Effector memory CD4-positive, alpha-beta T cell (primary cell): Measurements from ENCODE around the gene CTNNA2.
"Not testable (repeated sequence)": the region's sequence is repeated elsewhere in the genome, so short reads cannot be mapped to it uniquely, and the experiment has no call there.

Experiments
- DNase-seq, 3 donors: peaks; one replicate each; pipeline ENCODE4 v3.0.0-alpha.2; 2020
- H3K27ac ChIP-seq: 2 replicates; pipeline ENCODE4 v1.7.0; 2013; ENCODE audit warnings: mild to moderate bottlenecking, low read length, moderate library complexity; ENCODE audit not compliant: insufficient read depth, poor library complexity, severe bottlenecking
- H3K27me3 ChIP-seq: replicated peaks from 2 replicates; pipeline ENCODE4 v1.7.0; 2013; ENCODE audit warnings: mild to moderate bottlenecking, low read length; ENCODE audit not compliant: insufficient read depth, control insufficient read depth, poor library complexity, severe bottlenecking
- H3K36me3 ChIP-seq: 2 replicates; pipeline ENCODE4 v1.7.0; 2013; ENCODE audit warnings: mild to moderate bottlenecking, low read length, moderate library complexity; ENCODE audit not compliant: control insufficient read depth, insufficient read depth
- H3K4me1 ChIP-seq: 2 replicates; pipeline ENCODE4 v1.7.0; 2013; ENCODE audit warnings: low read length, mild to moderate bottlenecking; ENCODE audit not compliant: control insufficient read depth, insufficient read depth, poor library complexity, severe bottlenecking
- H3K4me3 ChIP-seq: 2 replicates; pipeline ENCODE4 v1.7.0; 2013; ENCODE audit warnings: low read length, low read depth, mild to moderate bottlenecking; ENCODE audit not compliant: insufficient read depth, poor library complexity, severe bottlenecking
- H3K9me3 ChIP-seq: 2 replicates; pipeline ENCODE4 v1.7.0; 2013; ENCODE audit warnings: mild to moderate bottlenecking, low read length, moderate library complexity; ENCODE audit not compliant: control insufficient read depth

CTNNA2 gene

DNA sequence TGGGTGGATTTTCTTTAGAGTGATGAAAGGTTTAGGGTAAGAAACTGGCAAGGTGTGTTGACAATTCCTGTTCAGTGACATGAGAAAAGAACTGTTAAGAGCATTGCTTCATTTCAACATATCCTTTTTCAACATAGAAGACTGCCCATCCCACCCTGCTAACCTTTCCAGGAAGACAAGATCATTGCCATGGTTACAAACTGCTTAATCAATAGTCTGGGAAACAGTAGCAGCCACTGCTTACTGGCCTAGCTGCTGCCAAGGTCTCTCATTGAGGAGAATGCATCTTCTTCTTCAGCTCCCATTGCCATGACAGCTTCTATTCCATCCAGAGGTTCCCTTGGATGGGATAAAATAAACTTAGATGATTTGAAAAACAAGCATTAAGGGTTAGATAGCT lies 579.6 kb downstream of the CTNNA2 start:
- Histone ChIP-seq H3K9me3 (no peaks in the 10 kb centered on the region), H3K27me3 (no peaks in the 10 kb centered on the region), H3K4me1 (no peaks in the 10 kb centered on the region), H3K27ac (no peak overlapping the region), H3K4me3 (no peak overlapping the region), H3K36me3 (no peaks in the 10 kb centered on the region)
- no peak for DNase-seq

DNA sequence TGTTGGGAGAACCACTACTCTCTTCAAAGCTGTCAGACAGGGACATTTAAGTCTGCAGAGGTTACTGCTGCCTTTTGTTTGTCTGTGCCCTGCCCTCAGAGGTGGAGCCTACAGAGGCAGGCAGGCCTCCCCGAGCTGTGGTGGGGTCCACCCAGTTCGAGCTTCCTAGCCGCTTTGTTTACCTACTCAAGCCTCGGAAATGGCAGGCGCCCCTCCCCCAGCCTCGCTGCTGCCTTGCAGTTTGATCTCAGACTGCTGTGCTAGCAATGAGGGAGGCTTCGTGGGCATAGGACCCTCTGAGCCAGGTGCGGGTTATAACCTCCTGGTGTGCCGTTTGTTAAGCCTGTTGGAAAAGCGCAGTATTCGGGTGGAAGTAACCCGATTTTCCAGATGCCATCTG lies 585.7 kb downstream of the CTNNA2 start:
- H3K4me1 ChIP-seq, H3K36me3 ChIP-seq, H3K27ac ChIP-seq, DNase-seq, H3K27me3 ChIP-seq, H3K4me3 ChIP-seq, H3K9me3 ChIP-seq: not testable (repeated sequence)

DNA sequence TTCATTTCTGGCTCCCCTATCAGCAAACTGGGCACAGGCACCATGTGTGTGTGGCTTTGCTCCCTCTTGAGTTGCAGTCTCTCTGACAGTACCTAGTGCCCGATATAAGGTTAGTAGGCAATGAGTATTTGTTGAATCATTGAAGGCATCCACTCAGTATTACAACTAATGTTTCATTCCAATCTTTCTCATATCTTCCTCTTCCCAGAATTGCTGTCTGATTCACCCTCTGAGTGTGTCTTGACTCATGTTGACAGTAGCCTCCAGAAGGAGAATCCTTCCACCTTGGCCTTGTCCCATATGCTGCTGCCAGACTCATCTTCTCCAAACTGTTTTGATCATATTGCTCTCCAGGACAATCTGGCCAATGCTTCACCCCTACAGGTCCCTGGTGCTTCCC lies 589.2 kb downstream of the CTNNA2 start:
- H3K27me3 ChIP-seq = no peaks in the 10 kb centered on the region
- DNase-seq = no peak
- no peak overlapping the region for H3K27ac ChIP-seq
- H3K4me1 ChIP-seq = no peaks in the 10 kb centered on the region
- no peaks in the 10 kb centered on the region for H3K36me3 ChIP-seq
- no peaks in the 10 kb centered on the region for H3K9me3 ChIP-seq
- no peak overlapping the region for H3K4me3 ChIP-seq

DNA sequence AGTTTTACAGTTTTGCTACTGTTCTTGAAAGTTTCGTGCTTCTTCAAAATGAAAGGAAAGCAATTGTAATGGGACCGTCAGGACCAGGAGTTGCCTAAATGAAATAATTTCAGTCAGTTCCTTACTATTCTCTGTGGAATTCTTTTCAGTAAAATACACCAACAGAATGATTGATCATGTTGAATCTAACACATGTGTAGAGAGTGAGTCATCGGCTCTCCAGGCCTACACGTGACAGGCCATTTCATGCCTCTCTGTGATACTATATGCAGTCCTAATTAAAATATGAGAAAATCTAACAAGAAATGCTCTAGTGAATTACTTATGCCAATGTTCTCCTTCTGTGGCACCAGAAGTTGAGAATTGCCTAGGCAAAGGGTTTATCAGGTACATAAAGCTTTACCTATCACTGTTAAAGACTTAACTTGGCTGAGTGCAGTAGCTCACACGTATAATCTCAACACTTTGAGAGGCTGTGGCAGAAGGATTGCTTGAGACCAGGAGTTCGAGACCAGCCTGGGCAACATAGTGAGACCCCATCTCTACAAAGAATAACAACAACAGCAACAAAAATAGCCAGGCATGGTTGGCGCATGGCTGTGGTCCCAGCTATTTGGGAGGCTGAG lies 592.3 kb downstream of the CTNNA2 start:
- Histone ChIP-seq H3K27ac (no peak overlapping the region), H3K9me3 (no peaks in the 10 kb centered on the region), H3K4me3 (no peak overlapping the region), H3K4me1 (no peaks in the 10 kb centered on the region), H3K27me3 (no peaks in the 10 kb centered on the region), H3K36me3 (no peaks in the 10 kb centered on the region)
- no peak for DNase-seq

GRCh38 chr2:80111185-80111584 lies 598.3 kb downstream of the CTNNA2 start:
- Histone ChIP-seq H3K4me3 (no peak overlapping the region), H3K27me3 (no peaks in the 10 kb centered on the region), H3K4me1 (no peaks in the 10 kb centered on the region), H3K36me3 (no peaks in the 10 kb centered on the region), H3K27ac (no peak overlapping the region), H3K9me3 (no peaks in the 10 kb centered on the region)
- no peak for DNase-seq

GRCh38 chr2:80112790-80113189 lies 599.9 kb downstream of the CTNNA2 start:
- H3K4me1 ChIP-seq = no peaks in the 10 kb centered on the region
- DNase-seq = no peak

DNA sequence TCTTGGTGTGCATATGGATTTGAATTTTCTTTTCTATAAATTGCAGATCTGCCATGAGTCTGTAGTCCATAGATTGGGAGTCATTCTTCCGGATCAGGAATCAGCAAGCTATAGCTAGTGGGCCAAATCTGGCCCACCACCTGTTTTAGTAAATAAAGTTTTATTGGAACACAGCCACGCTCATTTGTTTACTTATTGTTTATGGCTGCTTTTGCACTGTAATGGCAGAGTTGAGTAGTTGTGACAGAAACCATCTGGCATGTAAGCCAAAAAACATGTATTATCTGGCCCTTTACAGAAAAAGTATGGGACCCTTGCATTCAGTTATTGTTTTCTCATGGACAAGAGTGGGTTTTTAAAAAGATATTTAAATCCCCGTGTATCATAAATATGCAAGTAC lies 600.5 kb downstream of the CTNNA2 start:
- DNase-seq = no peak
- Histone ChIP-seq H3K9me3 (no peaks in the 10 kb centered on the region), H3K36me3 (no peaks in the 10 kb centered on the region), H3K4me3 (no peak overlapping the region), H3K4me1 (no peaks in the 10 kb centered on the region), H3K27ac (no peak overlapping the region), H3K27me3 (no peaks in the 10 kb centered on the region)

More at GRCh38 chr2:80112790-80113189, 599.9 kb downstream of the CTNNA2 start:
- Histone ChIP-seq H3K9me3 (no peaks in the 10 kb centered on the region), H3K4me3 (no peak overlapping the region), H3K36me3 (no peaks in the 10 kb centered on the region), H3K27me3 (no peaks in the 10 kb centered on the region), H3K27ac (no peak overlapping the region)

- Histone ChIP-seq H3K36me3 (no peaks in the 10 kb centered on the region), H3K4me3 (no peak overlapping the region), H3K4me1 (no peaks in the 10 kb centered on the region), H3K27me3 (no peaks in the 10 kb centered on the region), H3K9me3 (no peaks in the 10 kb centered on the region), H3K27ac (no peak overlapping the region)
- DNase-seq = no peak
Observed at GRCh38 chr2:80114812-80115211, 602.0 kb downstream of the CTNNA2 start.

DNA sequence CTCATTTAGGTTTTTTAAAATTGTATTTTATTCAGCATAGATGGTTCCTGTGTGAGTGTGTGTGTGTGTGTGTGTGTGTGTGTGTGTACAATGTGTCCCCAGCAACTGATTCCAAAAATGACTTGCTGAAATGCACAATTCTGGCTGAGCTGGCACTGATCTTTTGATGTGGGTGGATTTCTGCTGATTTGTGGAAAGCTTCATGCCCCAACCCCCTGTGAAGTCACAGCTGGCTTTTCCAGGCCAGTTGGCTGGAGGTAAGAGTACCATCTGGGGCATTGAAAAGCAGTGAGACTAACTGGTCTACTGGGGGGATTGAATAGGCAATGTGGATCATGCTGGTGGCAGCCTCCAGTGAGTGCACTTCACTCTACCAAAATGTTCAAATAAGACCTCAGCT lies 604.5 kb downstream of the CTNNA2 start:
- no peaks in the 10 kb centered on the region for H3K27me3 ChIP-seq
- H3K27ac ChIP-seq = no peak overlapping the region
- DNase-seq = no peak
- no peaks in the 10 kb centered on the region for H3K4me1 ChIP-seq
- H3K36me3 ChIP-seq = no peaks in the 10 kb centered on the region
- no peak overlapping the region for H3K4me3 ChIP-seq
- no peaks in the 10 kb centered on the region for H3K9me3 ChIP-seq

DNA sequence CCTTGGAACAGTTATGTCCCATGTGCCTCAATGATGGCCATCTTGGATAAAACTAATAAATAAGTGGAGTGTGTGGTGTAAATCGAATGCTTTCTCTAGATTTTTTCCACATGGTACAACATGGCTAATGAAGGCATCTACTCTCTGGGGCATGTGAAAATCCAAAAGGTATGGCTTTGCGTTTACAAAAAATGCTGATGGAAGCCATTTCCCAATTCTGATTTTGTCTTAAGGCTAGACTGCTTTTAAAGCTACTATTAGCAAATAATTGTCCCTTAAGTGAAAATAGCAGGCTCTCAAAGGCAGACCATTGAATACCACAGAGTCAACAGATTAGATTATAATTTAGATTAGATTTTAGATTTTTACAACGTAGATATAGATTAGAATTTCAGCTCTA lies 608.0 kb downstream of the CTNNA2 start:
- H3K9me3 ChIP-seq = no peaks in the 10 kb centered on the region
- no peaks in the 10 kb centered on the region for H3K36me3 ChIP-seq
- no peaks in the 10 kb centered on the region for H3K4me1 ChIP-seq
- DNase-seq = no peak
- H3K27ac ChIP-seq = no peak overlapping the region
- no peak overlapping the region for H3K4me3 ChIP-seq
- H3K27me3 ChIP-seq = no peaks in the 10 kb centered on the region
